ENCODE results near the gene VRK3.

The VRK3 gene

DNA sequence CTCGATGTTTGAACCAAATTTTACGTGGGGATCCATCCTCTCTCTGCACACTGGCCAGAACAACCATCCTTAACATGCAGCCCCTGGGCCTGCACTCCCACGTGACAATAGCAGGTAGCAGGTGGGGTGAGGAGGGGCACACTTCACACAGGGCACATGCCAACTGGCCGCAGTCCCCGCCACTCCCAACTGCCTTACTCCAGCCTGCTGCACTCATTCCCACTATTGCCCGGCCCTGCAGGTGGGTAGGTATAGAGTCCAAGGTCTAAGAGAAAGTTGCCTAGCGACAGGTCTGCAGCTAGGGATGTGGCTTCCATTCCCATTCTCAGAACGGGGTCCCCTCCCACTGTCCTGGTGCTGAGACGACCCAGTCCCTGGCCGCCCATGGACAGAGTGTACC is 18.0 kb downstream of the VRK3 start:
- H3K27me3 Mint-ChIP-seq, result no peaks in the 10 kb centered on the region
- H3K36me3 Mint-ChIP-seq, result peaks cover 78% of the 10 kb centered on the region
- H3K27ac Mint-ChIP-seq, result no peak overlapping the region
- peaks cover 25% of the 10 kb centered on the region for H3K4me1 Mint-ChIP-seq
- no peaks in the 10 kb centered on the region for H3K9me3 Mint-ChIP-seq
- H3K4me3 Mint-ChIP-seq, result no peak overlapping the region
- no peak for ATAC-seq

DNA sequence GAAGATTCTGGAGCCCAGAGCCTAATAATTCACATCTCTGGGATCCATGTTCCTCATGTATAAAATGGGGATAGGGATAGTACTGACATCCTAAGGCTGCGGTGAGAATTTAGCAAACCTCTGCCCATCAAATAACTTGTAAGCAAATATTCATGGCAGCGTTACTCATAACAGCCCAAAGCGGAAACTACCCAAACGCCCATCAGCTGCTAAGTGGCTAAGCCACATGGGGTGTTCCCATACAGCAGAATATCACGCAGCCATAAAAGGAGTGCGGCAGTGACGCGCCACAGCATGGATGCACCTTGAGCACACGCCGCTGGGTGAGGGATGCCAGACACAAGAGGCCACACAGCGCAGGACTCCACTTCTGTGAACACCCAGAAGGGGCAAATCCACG is 19.7 kb downstream of the VRK3 start:
- Mint-ChIP-seq H3K4me3 (no peak overlapping the region), H3K27ac (peak overlapping the region; percentile 70), H3K9me3 (no peaks in the 10 kb centered on the region), H3K27me3 (no peaks in the 10 kb centered on the region), H3K4me1 (peaks cover 20% of the 10 kb centered on the region), H3K36me3 (peaks cover 82% of the 10 kb centered on the region)
- peak; percentile 67 for ATAC-seq

- Mint-ChIP-seq H3K36me3 (peaks cover 90% of the 10 kb centered on the region), H3K4me1 (peaks cover 20% of the 10 kb centered on the region)
Observed at GRCh38 chr19:50003810-50004419, 21.3 kb downstream of the VRK3 start.

DNA sequence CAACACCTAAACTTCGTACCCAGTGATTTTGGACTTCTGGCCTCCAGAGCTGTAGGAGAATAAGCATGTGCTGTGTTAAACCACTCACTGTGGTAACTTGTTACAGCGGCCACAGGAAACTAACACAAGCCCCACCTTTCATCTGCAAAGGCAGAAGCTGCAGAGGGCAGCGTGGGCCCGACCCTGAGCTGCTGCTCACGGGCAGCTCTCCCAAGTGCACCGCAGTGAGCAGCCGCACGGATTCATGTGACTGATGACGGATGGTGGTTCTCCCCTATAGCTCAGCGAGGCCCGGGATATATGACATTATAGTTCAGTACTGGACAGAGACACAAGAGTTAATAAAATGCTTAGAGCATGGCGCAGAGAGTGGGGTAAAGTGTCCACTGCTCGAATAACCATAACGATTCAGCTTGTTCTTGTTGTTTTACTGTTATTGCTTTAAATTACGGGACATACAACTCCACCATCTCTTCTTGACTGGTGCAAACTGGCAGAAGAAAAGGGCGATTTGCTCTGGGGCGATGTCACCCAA is 21.9 kb downstream of the VRK3 start:
- no peak for ATAC-seq
- Mint-ChIP-seq H3K36me3 (peaks cover 84% of the 10 kb centered on the region), H3K4me3 (no peak overlapping the region), H3K9me3 (no peaks in the 10 kb centered on the region), H3K27me3 (no peaks in the 10 kb centered on the region), H3K4me1 (peaks cover 20% of the 10 kb centered on the region), H3K27ac (no peak overlapping the region)

More at GRCh38 chr19:50003810-50004419, 21.3 kb downstream of the VRK3 start:
- peak overlapping the region; percentile 70 for H3K27ac Mint-ChIP-seq
- ATAC-seq, result peak; percentile 87
- no peak overlapping the region for H3K4me3 Mint-ChIP-seq
- H3K9me3 Mint-ChIP-seq, result no peaks in the 10 kb centered on the region
- no peaks in the 10 kb centered on the region for H3K27me3 Mint-ChIP-seq

DNA sequence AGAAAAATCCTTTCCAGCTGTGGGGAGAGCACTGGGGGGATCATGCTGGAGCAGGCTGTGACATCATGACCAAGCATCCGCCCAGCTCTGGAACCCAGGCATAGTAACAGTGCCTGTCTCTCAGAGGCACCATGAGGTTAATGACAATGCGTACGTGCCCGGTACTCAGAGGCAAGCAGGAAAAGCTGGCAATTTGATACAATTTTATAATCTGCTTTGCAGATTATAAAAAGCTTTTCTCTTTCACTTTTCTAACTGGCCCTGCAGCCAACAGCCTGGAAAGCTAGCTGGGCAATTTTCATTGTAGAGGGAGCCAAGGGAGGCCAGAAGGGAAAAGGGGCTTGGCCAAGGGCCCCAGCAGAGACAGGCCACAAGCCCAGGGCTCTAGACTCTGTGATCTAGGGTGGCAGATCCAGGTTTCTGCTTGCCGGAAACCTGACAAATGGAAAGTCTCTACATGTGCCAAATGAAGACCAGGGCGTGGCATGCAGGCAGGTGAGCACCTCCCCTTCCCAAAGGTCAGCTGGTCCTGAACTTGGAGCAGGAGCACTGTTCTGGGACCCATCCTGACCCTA is 22.7 kb downstream of the VRK3 start:
- no peak for ATAC-seq
- Mint-ChIP-seq H3K27me3 (no peaks in the 10 kb centered on the region), H3K27ac (no peak overlapping the region), H3K36me3 (peaks cover 82% of the 10 kb centered on the region), H3K9me3 (no peaks in the 10 kb centered on the region), H3K4me3 (no peak overlapping the region), H3K4me1 (peaks cover 25% of the 10 kb centered on the region)

GRCh38 chr19:50001775-50002174 is 23.4 kb downstream of the VRK3 start:
- H3K27me3 Mint-ChIP-seq, result no peaks in the 10 kb centered on the region
- no peaks in the 10 kb centered on the region for H3K9me3 Mint-ChIP-seq
- peaks cover 26% of the 10 kb centered on the region for H3K4me1 Mint-ChIP-seq
- H3K36me3 Mint-ChIP-seq, result peaks cover 77% of the 10 kb centered on the region
- no peak overlapping the region for H3K4me3 Mint-ChIP-seq
- H3K27ac Mint-ChIP-seq, result no peak overlapping the region
- ATAC-seq, result no peak

DNA sequence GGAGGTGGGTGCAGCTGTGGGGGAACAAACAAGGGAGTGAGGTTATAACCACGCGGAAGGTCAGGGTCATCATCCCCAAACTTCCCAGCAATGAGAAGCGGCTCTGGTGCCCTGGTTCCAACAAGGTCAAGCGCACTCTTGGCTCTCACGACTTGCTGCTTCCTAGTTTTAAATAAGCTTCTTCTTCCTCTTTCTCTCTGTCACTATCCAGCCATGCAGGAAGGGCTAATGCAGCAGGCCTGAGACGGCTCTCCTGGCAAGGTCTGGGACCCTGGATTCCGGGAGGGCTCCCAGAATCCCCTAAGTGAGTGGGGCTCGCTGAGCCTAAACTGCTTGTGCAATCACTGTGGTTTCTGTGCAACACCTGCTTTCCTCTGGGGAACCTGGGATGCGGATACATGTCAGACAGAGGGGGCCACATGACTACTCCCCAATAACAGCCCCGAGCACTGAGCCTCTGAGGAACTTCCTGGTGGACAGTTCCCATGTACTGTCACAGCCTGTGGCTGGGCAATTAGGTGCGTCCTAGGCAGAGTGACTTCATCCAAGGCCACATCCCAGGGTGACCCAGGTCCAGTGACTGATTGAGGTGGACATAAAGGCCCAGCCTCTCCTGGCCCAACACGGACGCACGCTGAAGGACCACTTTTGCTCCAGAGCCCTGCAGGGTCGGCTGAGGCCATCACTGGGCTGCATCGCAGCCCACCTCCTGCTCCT is 24.2 kb downstream of the VRK3 start:
- ATAC-seq, result no peak
- H3K27me3 Mint-ChIP-seq, result no peaks in the 10 kb centered on the region
- H3K36me3 Mint-ChIP-seq, result peaks cover 75% of the 10 kb centered on the region
- H3K9me3 Mint-ChIP-seq, result no peaks in the 10 kb centered on the region
- peaks cover 26% of the 10 kb centered on the region for H3K4me1 Mint-ChIP-seq
- H3K27ac Mint-ChIP-seq, result no peak overlapping the region
- H3K4me3 Mint-ChIP-seq, result no peak overlapping the region

GRCh38 chr19:50000038-50000840 is 24.9 kb downstream of the VRK3 start:
- Mint-ChIP-seq H3K27ac (no peak overlapping the region), H3K36me3 (peaks cover 74% of the 10 kb centered on the region), H3K4me1 (peaks cover 20% of the 10 kb centered on the region), H3K4me3 (no peak overlapping the region), H3K9me3 (no peaks in the 10 kb centered on the region), H3K27me3 (no peaks in the 10 kb centered on the region)
- no peak for ATAC-seq

GRCh38 chr19:49999371-50000010 is 25.7 kb downstream of the VRK3 start:
- peaks cover 12% of the 10 kb centered on the region for H3K4me1 Mint-ChIP-seq
- no peak for ATAC-seq
- H3K27me3 Mint-ChIP-seq, result no peaks in the 10 kb centered on the region
- no peak overlapping the region for H3K27ac Mint-ChIP-seq
- H3K4me3 Mint-ChIP-seq, result no peak overlapping the region
- H3K36me3 Mint-ChIP-seq, result peaks cover 74% of the 10 kb centered on the region
- no peaks in the 10 kb centered on the region for H3K9me3 Mint-ChIP-seq

GRCh38 chr19:49997709-49998108 is 27.5 kb downstream of the VRK3 start:
- H3K27ac Mint-ChIP-seq, result no peak overlapping the region
- peaks cover 75% of the 10 kb centered on the region for H3K36me3 Mint-ChIP-seq
- no peaks in the 10 kb centered on the region for H3K27me3 Mint-ChIP-seq
- peaks cover 5% of the 10 kb centered on the region for H3K9me3 Mint-ChIP-seq
- no peak overlapping the region for H3K4me3 Mint-ChIP-seq
- peaks cover 6% of the 10 kb centered on the region for H3K4me1 Mint-ChIP-seq
- no peak for ATAC-seq

DNA sequence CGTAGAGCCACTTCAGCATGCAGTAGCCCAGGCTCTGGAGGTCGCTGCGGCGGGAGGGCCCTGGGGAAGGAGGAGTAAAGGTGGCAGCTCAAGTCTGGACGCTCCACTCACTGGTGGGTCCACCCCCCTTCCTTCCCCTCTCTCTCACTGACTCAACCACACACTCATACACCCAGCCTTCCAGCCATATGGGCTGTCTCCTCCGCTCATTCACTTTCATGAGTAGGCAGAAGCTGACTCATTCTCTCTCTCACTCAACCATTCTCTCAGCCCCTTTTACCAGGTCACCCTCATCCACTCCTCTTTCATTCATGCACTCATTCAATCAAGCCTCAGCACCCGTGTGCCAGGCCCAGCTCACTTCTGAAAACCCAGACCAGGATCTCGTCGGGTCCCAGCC is 36.7 kb downstream of the VRK3 start:
- Mint-ChIP-seq H3K27ac (no peak overlapping the region), H3K27me3 (no peaks in the 10 kb centered on the region), H3K4me3 (no peak overlapping the region), H3K9me3 (peaks cover 6% of the 10 kb centered on the region), H3K36me3 (peaks cover 63% of the 10 kb centered on the region), H3K4me1 (no peaks in the 10 kb centered on the region)
- no peak for ATAC-seq

GRCh38 chr19:49988007-49988406 is 37.2 kb downstream of the VRK3 start:
- no peak overlapping the region for H3K4me3 Mint-ChIP-seq
- H3K4me1 Mint-ChIP-seq, result no peaks in the 10 kb centered on the region
- no peak overlapping the region for H3K27ac Mint-ChIP-seq

GRCh38 chr19:49987159-49987698 is 37.9 kb downstream of the VRK3 start:
- ATAC-seq, result peak; percentile 78
- Mint-ChIP-seq H3K36me3 (peaks cover 52% of the 10 kb centered on the region), H3K27ac (no peak overlapping the region)

More at GRCh38 chr19:49988007-49988406, 37.2 kb downstream of the VRK3 start:
- peaks cover 6% of the 10 kb centered on the region for H3K9me3 Mint-ChIP-seq
- ATAC-seq, result no peak
- no peaks in the 10 kb centered on the region for H3K27me3 Mint-ChIP-seq
- H3K36me3 Mint-ChIP-seq, result peaks cover 59% of the 10 kb centered on the region

GRCh38 chr19:49986354-49986753 is 38.8 kb downstream of the VRK3 start:
- Mint-ChIP-seq H3K27ac (no peak overlapping the region), H3K4me3 (no peak overlapping the region), H3K27me3 (no peaks in the 10 kb centered on the region), H3K36me3 (peaks cover 56% of the 10 kb centered on the region), H3K4me1 (no peaks in the 10 kb centered on the region), H3K9me3 (peaks cover 3% of the 10 kb centered on the region)
- ATAC-seq, result no peak

More at GRCh38 chr19:49987159-49987698, 37.9 kb downstream of the VRK3 start:
- Mint-ChIP-seq H3K27me3 (no peaks in the 10 kb centered on the region), H3K4me1 (no peaks in the 10 kb centered on the region), H3K9me3 (peaks cover 3% of the 10 kb centered on the region), H3K4me3 (no peak overlapping the region)
